Measurements from ENCODE around the gene PHF3. TPM values are rescaled to one million over a fixed set of nuclear protein-coding genes. Genes with fewer than 3 reads are reported as not detected.

Gene PHF3
- total RNA-seq, 1 experiment from 2014 or later, result 66.6 TPM

- Histone ChIP-seq H3K79me2 (ENCODE audit: insufficient read depth, low read length) (peaks cover 35% of the 10 kb centered on the region; the same call in 1 of the 2 replicates), H3K27ac (ENCODE audit: insufficient read length, low read depth, low read length) (no peak overlapping the region), H3K4ac (ENCODE audit: low read depth, low read length) (no peak overlapping the region), H3K56ac (ENCODE audit: insufficient read length, low read depth, low read length) (no peak overlapping the region), H3K23me2 (ENCODE audit: insufficient read length, low read depth, low read length, poor library complexity, severe bottlenecking) (no peaks in the 10 kb centered on the region), H2AK5ac (ENCODE audit: insufficient read length, low read length) (no peak overlapping the region), H2BK5ac (ENCODE audit: insufficient read length, low read length) (no peak overlapping the region), H3T11ph (ENCODE audit: low read length) (no peak overlapping the region), H2BK15ac (ENCODE audit: low read depth, low read length) (no peak overlapping the region), H3K79me1 (ENCODE audit: insufficient read depth, low read depth, low read length, poor library complexity, severe bottlenecking) (peaks cover 2% of the 10 kb centered on the region), H3K9ac (ENCODE audit: extremely low read depth, insufficient read length, low read length) (no peak overlapping the region), H3K27me3 (ENCODE audit: insufficient read depth, low read length) (no peaks in the 10 kb centered on the region), H3K4me1 (ENCODE audit: insufficient read depth, low read length) (no peaks in the 10 kb centered on the region; the same call in 1 of the 2 replicates), H2BK20ac (ENCODE audit: low read depth, low read length, poor library complexity, severe bottlenecking) (no peak overlapping the region), H2AFZ (ENCODE audit: low read length) (no peak overlapping the region), H3K9me3 (ENCODE audit: control insufficient read depth, low read depth, low read length) (no peaks in the 10 kb centered on the region), H4K8ac (replicated peaks; ENCODE audit: insufficient read length, low read depth, low read length) (no peak overlapping the region), H3K18ac (ENCODE audit: insufficient read length, low read depth, low read length) (no peak overlapping the region), H2BK120ac (ENCODE audit: low read depth, low read length, poor library complexity, severe bottlenecking) (no peak overlapping the region), H2BK12ac (ENCODE audit: insufficient read length, low read depth, low read length) (no peak overlapping the region), H4K5ac (ENCODE audit: insufficient read length, low read depth, low read length) (no peak overlapping the region), H3K4me2 (ENCODE audit: insufficient read depth, insufficient read length, low read length) (no peak overlapping the region), H4K91ac (ENCODE audit: insufficient read length, low read depth, low read length) (no peak overlapping the region), H4K20me1 (ENCODE audit: control insufficient read depth, insufficient read depth, insufficient read length) (peaks cover 2% of the 10 kb centered on the region), H3K23ac (ENCODE audit: insufficient read length, low read depth, low read length) (no peak overlapping the region), H3K14ac (ENCODE audit: insufficient read depth, low read length) (no peak overlapping the region)
- no peak for TF ChIP-seq CTCF (conservative IDR thresholded peaks at IDR 0.05)
- Mint-ChIP-seq H3K27ac (0 out of 7 replicates have a peak overlapping the region, but pooled peaks of 1 of the 3 experiments have one; percentile 26), H3K4me1 (peaks cover 6 to 18% of the 10 kb centered on the region in 2 experiments), H3K9me3 (no peaks in the 10 kb centered on the region), H3K27me3 (ENCODE audit: low read depth) (no peaks in the 10 kb centered on the region), H3K36me3 (ENCODE audit: insufficient read depth in 1 of 3, low read depth in 3 of 3) (peaks cover 0 to 3% (median 0%) of the 10 kb centered on the region in 3 experiments; a peak in 2 of 7 replicates), H3K4me3 (no peak overlapping the region)
- WGBS (ENCODE audit: extremely low coverage, insufficient read length, low lambda C conversion rate), result no CpG with 5 or more reads among the region's 2 CpGs
- DNase-seq, result no peak
Measured at GRCh38 chr6:63652980-63653379, 17.4 kb downstream of the PHF3 start.

All from H9 (cell line).